Prostate gland (tissue), 2 donors: Measurements from ENCODE around the gene INTS12. TPM values are rescaled to one million over a fixed set of nuclear protein-coding genes. Genes with fewer than 3 reads are reported as not detected.

Experiments used
- DNase-seq: peaks from one replicate; pipeline ENCODE4 v3.0.0-alpha.2; 2019; ENCODE audit warnings: low spot score
- H3K27ac ChIP-seq, 2 donors: fragments of 200-600 bp; sonication (generic); 2 replicates each; pipeline ENCODE4 v1.5.1; 2017 to 2019
- H3K27me3 ChIP-seq: fragments of 200-600 bp; sonication (generic); replicated peaks from 2 replicates; pipeline ENCODE4 v1.5.1; 2019; ENCODE audit not compliant: insufficient read depth
- H3K36me3 ChIP-seq, 2 donors: fragments of 200-600 bp; sonication (generic); 1 replicate in 1 of 2; 2 replicates in 1 of 2; pipeline versions ENCODE4 v1.5.1 to v1.8.1; 2017 to 2019
- H3K4me1 ChIP-seq: fragments of 200-600 bp; sonication (generic); replicated peaks from 2 replicates; pipeline ENCODE4 v1.5.1; 2019
- H3K4me3 ChIP-seq, 2 donors: fragments of 200-600 bp; sonication (generic); 2 replicates each; pipeline ENCODE4 v1.5.1; 2017 to 2019
- H3K9me3 ChIP-seq: fragments of 200-600 bp; sonication (generic); 2 replicates; pipeline ENCODE4 v1.5.1; 2017
- CTCF ChIP-seq, 4 experiments: fragments of 200-600 bp in 2 of 4; fragments of 450-650 bp in 2 of 4; sonication (generic) in 2 of 4; IDR thresholded peaks; 1 replicate in 3 of 4; 2 replicates in 1 of 4; pipeline ENCODE4 v1.5.1; 2016 to 2019; ENCODE audit warnings: antibody characterized with exemption in 4 of 4, mild to moderate bottlenecking in 2 of 4, moderate library complexity in 2 of 4
- POLR2A ChIP-seq: fragments of 450-650 bp; IDR thresholded peaks from one replicate; pipeline ENCODE4 v1.6.1; 2016; ENCODE audit warnings: antibody characterized with exemption, mild to moderate bottlenecking
- POLR2AphosphoS5 ChIP-seq: sonication (generic); formaldehyde crosslinking; IDR thresholded peaks from one replicate; pipeline ENCODE4 v1.6.1; 2017; ENCODE audit warnings: antibody characterized with exemption
- WGBS: methylation state at CpG from one replicate; pipeline ENCODE4 v1.1.5; 2018; 5-methylcytosine and 5-hydroxymethylcytosine counted together
- intact Hi-C: fragments of 100-400 bp; cut with DNase I; formaldehyde crosslinking; loops from one replicate; pipeline ENCODE4 v1.14.2; 2022
- total RNA-seq, 2 donors: library from RNA; depleted of rRNA; stranded (reverse); fragments of >200 nt; gene quantifications; one replicate each; pipeline ENCODE4 v1.1.0, GENCODE V29; 2016

The INTS12 gene
- total RNA-seq, 2 donors from 2014 or later = 27.4 to 45.6 TPM

- Histone ChIP-seq H3K4me1 (no peaks in the 10 kb centered on the region), H3K27ac (no peak overlapping the region), H3K27me3 (no peaks in the 10 kb centered on the region), H3K36me3 (no peaks in the 10 kb centered on the region), H3K4me3 (no peak overlapping the region), H3K9me3 (no peaks in the 10 kb centered on the region)
- 47% methylated on average over 4 of the region's 4 CpGs for WGBS
- peak; percentile 12 to 70 (median 60) for TF ChIP-seq CTCF (IDR thresholded peaks at IDR 0.05)
- no peak for TF ChIP-seq POLR2A
- no peak for DNase-seq
- intact Hi-C loops = no loop called here
Observed at GRCh38 chr4:105715692-105716278, 7.3 kb upstream of the INTS12 start.

- DNase-seq = no peak
- no peak overlapping the region for H3K27ac ChIP-seq
- no peaks in the 10 kb centered on the region for H3K4me1 ChIP-seq
- no peaks in the 10 kb centered on the region for H3K36me3 ChIP-seq
- intact Hi-C loops = no loop called here
- WGBS = 75% methylated on average over 1 of the region's 1 CpG
- H3K27me3 ChIP-seq = no peaks in the 10 kb centered on the region
- TF ChIP-seq POLR2AphosphoS5 (no peak), POLR2A (no peak), CTCF (IDR thresholded peaks at IDR 0.05) (no peak)
- H3K4me3 ChIP-seq = no peak overlapping the region
- no peaks in the 10 kb centered on the region for H3K9me3 ChIP-seq
Observed at GRCh38 chr4:105714932-105715331, 6.4 kb upstream of the INTS12 start.

- WGBS = 70% methylated on average over 5 of the region's 5 CpGs
Observed at GRCh38 chr4:105714071-105714521, 5.6 kb upstream of the INTS12 start.

GRCh38 chr4:105712766-105713165, 4.3 kb upstream of the INTS12 start:
- TF ChIP-seq POLR2A (no peak), CTCF (IDR thresholded peaks at IDR 0.05) (no peak), POLR2AphosphoS5 (no peak)
- DNase-seq = no peak
- no peaks in the 10 kb centered on the region for H3K9me3 ChIP-seq
- H3K4me1 ChIP-seq = no peaks in the 10 kb centered on the region
- H3K36me3 ChIP-seq = no peaks in the 10 kb centered on the region
- H3K4me3 ChIP-seq = no peak overlapping the region
- H3K27me3 ChIP-seq = no peaks in the 10 kb centered on the region
- H3K27ac ChIP-seq = no peak overlapping the region
- 87% methylated on average over 2 of the region's 2 CpGs for WGBS
- intact Hi-C loops = no loop called here

More at GRCh38 chr4:105714071-105714521, 5.6 kb upstream of the INTS12 start:
- Histone ChIP-seq H3K27ac (no peak overlapping the region), H3K4me3 (no peak overlapping the region), H3K9me3 (no peaks in the 10 kb centered on the region), H3K27me3 (no peaks in the 10 kb centered on the region), H3K36me3 (no peaks in the 10 kb centered on the region), H3K4me1 (no peaks in the 10 kb centered on the region)
- intact Hi-C loops = no loop called here
- TF ChIP-seq POLR2AphosphoS5 (no peak), CTCF (IDR thresholded peaks at IDR 0.05) (no peak), POLR2A (no peak)
- DNase-seq = no peak

GRCh38 chr4:105710678-105711077, 2.2 kb upstream of the INTS12 start:
- H3K4me1 ChIP-seq = no peaks in the 10 kb centered on the region
- no peak for DNase-seq
- no peaks in the 10 kb centered on the region for H3K36me3 ChIP-seq
- 68% methylated on average over 6 of the region's 6 CpGs for WGBS
- H3K27me3 ChIP-seq = no peaks in the 10 kb centered on the region
- H3K9me3 ChIP-seq = no peaks in the 10 kb centered on the region
- H3K4me3 ChIP-seq = no peak overlapping the region
- no peak overlapping the region for H3K27ac ChIP-seq
- TF ChIP-seq POLR2AphosphoS5 (no peak), POLR2A (no peak), CTCF (IDR thresholded peaks at IDR 0.05) (no peak)
- intact Hi-C loops = no loop called here
